ENCODE measurements around the gene DTX3L.
A peak's percentile ranks its signal among the peaks of the same experiment; 100 is the strongest.

DTX3L gene

DNA sequence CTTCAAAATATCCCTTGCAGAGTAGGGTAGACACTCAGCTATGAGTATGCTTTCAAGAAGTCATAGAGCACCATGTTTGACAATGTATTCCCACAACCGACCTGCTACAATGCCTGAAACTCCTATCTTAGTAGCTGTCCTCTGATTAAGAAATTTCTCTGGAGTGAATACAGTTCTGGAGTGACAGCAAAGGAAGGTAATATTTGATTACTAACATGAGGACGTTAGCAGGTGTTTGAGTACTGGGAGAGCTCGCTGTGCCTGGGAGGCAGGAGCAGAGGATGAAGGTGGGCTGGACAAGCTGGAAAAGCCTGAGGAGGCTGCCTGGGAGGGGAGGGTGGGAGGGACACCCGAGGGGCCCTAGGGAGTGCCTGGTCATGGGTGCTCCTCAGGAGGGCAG, 56.3 kb downstream of the DTX3L start:
- Mint-ChIP-seq H3K9me3 (no peaks in the 10 kb centered on the region), H3K36me3 (ENCODE audit: low read depth) (no peaks in the 10 kb centered on the region), H3K4me3 (no peak overlapping the region), H3K4me1 (no peaks in the 10 kb centered on the region), H3K27ac (peak overlapping the region; percentile 62), H3K27me3 (ENCODE audit: low read depth, poor library complexity) (peaks cover 22% of the 10 kb centered on the region)
- TF ChIP-seq, protein P1, sequence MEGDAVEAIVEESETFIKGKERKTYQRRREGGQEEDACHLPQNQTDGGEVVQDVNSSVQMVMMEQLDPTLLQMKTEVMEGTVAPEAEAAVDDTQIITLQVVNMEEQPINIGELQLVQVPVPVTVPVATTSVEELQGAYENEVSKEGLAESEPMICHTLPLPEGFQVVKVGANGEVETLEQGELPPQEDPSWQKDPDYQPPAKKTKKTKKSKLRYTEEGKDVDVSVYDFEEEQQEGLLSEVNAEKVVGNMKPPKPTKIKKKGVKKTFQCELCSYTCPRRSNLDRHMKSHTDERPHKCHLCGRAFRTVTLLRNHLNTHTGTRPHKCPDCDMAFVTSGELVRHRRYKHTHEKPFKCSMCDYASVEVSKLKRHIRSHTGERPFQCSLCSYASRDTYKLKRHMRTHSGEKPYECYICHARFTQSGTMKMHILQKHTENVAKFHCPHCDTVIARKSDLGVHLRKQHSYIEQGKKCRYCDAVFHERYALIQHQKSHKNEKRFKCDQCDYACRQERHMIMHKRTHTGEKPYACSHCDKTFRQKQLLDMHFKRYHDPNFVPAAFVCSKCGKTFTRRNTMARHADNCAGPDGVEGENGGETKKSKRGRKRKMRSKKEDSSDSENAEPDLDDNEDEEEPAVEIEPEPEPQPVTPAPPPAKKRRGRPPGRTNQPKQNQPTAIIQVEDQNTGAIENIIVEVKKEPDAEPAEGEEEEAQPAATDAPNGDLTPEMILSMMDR (IDR thresholded peaks at IDR 0.05): no peak
- no peak for DNase-seq

DNA sequence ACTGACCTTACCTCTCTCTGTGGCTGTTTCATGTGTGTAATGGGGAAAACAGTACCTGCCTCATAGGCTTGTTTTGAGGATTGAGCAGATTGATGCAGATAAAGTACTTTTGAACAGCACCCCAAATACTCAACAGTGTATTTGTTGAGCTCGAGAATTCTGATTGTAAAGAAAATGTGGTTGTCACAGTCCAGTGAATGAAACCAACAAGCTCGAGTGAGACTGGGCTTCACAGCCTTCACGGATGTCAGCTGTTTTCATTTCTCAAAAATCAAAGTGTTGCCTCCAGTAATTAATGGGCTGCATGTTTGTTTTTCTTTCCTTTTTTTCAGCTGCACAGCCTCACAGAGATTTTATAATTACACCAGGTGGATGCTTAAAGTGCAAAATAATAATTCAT, 57.0 kb downstream of the DTX3L start:
- no peaks in the 10 kb centered on the region for H3K4me1 Mint-ChIP-seq
- TF ChIP-seq, protein P1 (IDR thresholded peaks at IDR 0.05): no peak
- H3K27me3 Mint-ChIP-seq (ENCODE audit: low read depth, poor library complexity): peaks cover 25% of the 10 kb centered on the region
- DNase-seq: no peak
- H3K9me3 Mint-ChIP-seq: no peaks in the 10 kb centered on the region
- no peak overlapping the region for H3K4me3 Mint-ChIP-seq
- no peaks in the 10 kb centered on the region for H3K36me3 Mint-ChIP-seq (ENCODE audit: low read depth)
- H3K27ac Mint-ChIP-seq: no peak overlapping the region

- Mint-ChIP-seq H3K36me3 (ENCODE audit: low read depth) (no peaks in the 10 kb centered on the region), H3K4me3 (no peak overlapping the region), H3K27ac (no peak overlapping the region), H3K27me3 (ENCODE audit: low read depth, poor library complexity) (peaks cover 27% of the 10 kb centered on the region), H3K4me1 (no peaks in the 10 kb centered on the region), H3K9me3 (no peaks in the 10 kb centered on the region)
- DNase-seq: no peak
- TF ChIP-seq, protein P1 (IDR thresholded peaks at IDR 0.05): no peak
Measured at GRCh38 chr3:122623031-122623829, 59.1 kb downstream of the DTX3L start.

Measured in nephron progenitor cell (in vitro differentiated cells).